Fibroblast of skin of right biceps (primary cell): Measurements from ENCODE around the gene COMTD1.
A peak's percentile ranks its signal among the peaks of the same experiment; 100 is the strongest.
"Not testable (repeated sequence)": the region's sequence is repeated elsewhere in the genome, so short reads cannot be mapped to it uniquely, and the experiment has no call there.

ENCODE experiments used
- DNase-seq: peaks from one replicate; pipeline ENCODE4 v3.0.0-alpha.2; 2013

The COMTD1 gene

GRCh38 chr10:75212343-75212742 lies 23.4 kb downstream of the COMTD1 start:
- no peak for DNase-seq

- DNase-seq: peak; percentile 58
Measured at GRCh38 chr10:75211007-75211691, 24.6 kb downstream of the COMTD1 start.

GRCh38 chr10:75210282-75211006 lies 25.3 kb downstream of the COMTD1 start, which contains the start of gene VDAC2:
Gene VDAC2 (plus strand): TSS chr10:75210796. CDS start chr10:75211159, 363 bp downstream.
- peak; percentile 91 for DNase-seq

- peak; percentile 81 for DNase-seq
Measured at GRCh38 chr10:75209921-75210281, 25.9 kb downstream of the COMTD1 start.

- no peak for DNase-seq
Measured at GRCh38 chr10:75209086-75209920, 26.5 kb downstream of the COMTD1 start.

GRCh38 chr10:75208181-75208580 lies 27.6 kb downstream of the COMTD1 start:
- DNase-seq: peak; percentile 71

- no peak for DNase-seq
Measured at GRCh38 chr10:75207857-75208144, 28.0 kb downstream of the COMTD1 start.

- no peak for DNase-seq
Measured at GRCh38 chr10:75207079-75207856, 28.5 kb downstream of the COMTD1 start.

- not testable (repeated sequence) for DNase-seq
Measured at GRCh38 chr10:75206638-75207037, 29.1 kb downstream of the COMTD1 start.

- DNase-seq: no peak
Measured at GRCh38 chr10:75205908-75206307, 29.8 kb downstream of the COMTD1 start.

- no peak for DNase-seq
Measured at GRCh38 chr10:75203724-75204123, 32.0 kb downstream of the COMTD1 start.

- not testable (repeated sequence) for DNase-seq
Measured at GRCh38 chr10:75203046-75203620, 32.6 kb downstream of the COMTD1 start.

GRCh38 chr10:75202321-75203045 lies 33.3 kb downstream of the COMTD1 start:
- DNase-seq: peak; percentile 71

GRCh38 chr10:75201793-75202307 lies 33.9 kb downstream of the COMTD1 start:
- no peak for DNase-seq

GRCh38 chr10:75199949-75200348 lies 35.8 kb downstream of the COMTD1 start:
- DNase-seq: not testable (repeated sequence)

- DNase-seq: no peak
Measured at GRCh38 chr10:75197906-75198305, 37.9 kb downstream of the COMTD1 start.

GRCh38 chr10:75197066-75197465 lies 38.7 kb downstream of the COMTD1 start:
- DNase-seq: no peak

- peak; percentile 66 for DNase-seq
Measured at GRCh38 chr10:75195035-75195763, 40.6 kb downstream of the COMTD1 start.

GRCh38 chr10:75194625-75195024 lies 41.1 kb downstream of the COMTD1 start:
- DNase-seq: not testable (repeated sequence)

- DNase-seq: peak; percentile 88
Measured at GRCh38 chr10:75191821-75192568, 43.8 kb downstream of the COMTD1 start.
